Activated CD4-positive, alpha-beta T cell treated with anti-CD3 and anti-CD28 coated beads, Interleukin-2, amount 50 U/mL, for 1 hour (primary cell): ENCODE data around the gene TRUB2.

ENCODE experiments used
- DNase-seq: peaks from one replicate; pipeline ENCODE4 v3.0.0-alpha.2; 2020

The TRUB2 gene

DNA sequence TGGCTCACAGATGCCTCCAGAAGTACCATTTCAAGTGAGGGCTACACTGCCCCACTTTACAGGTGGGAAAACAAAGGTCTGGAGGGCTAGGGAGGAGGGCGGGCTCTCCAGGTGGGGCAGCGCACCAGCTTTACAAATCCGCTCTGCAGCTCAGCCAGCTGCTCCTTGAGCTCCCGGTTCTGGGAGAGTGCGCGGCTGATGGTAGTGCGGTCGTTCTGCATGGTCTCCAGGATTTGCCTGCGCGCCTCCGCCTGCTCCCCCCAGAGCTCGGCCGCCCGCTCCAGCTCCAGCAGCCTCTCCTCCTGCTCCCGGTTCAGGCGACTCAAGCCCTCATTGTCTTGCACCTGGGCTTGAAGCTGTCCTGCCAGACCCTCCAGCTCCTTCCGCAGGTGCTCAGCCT is 61.9 kb downstream of the TRUB2 start:
- no peak for DNase-seq

DNA sequence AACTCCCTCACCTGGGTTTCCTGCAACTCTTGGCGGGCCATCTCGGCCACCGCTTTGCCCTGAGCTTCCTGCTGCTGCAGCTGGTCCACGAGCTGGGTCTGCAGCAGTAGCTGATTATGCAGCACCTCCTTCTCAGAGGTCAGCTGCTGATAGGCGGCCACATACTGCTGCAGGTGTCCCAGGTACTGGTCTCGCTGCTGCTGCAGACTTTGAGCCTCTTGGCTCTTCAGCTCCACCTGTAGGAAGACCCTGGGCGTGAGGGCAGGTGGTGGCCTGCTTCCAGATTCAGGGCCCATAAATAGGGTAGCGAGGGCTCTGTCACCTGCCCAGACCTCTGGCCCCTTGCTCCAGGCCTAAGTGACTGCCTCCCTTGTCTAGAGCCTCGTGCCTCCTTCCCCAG is 63.1 kb downstream of the TRUB2 start:
- no peak for DNase-seq

DNA sequence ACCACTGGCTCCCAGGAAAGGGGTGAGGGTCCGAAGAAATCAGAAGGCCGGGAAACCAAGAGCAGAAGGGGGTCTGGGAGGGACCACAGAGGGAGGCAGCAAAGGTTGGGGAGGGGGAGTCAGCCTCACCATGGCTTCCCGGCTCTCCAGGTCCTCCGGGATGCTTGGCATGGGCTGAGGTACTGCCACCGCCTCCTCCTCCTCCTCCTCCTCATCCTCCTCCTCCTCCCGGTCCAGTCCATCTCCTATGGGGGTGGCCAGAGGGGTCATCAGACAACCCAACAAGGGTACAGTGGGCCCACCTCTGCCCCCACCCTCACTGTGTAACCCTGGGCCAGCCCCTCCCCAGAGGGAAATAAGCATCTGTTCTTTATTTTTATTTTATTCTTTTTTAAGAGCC is 63.9 kb downstream of the TRUB2 start:
- DNase-seq: no peak

DNA sequence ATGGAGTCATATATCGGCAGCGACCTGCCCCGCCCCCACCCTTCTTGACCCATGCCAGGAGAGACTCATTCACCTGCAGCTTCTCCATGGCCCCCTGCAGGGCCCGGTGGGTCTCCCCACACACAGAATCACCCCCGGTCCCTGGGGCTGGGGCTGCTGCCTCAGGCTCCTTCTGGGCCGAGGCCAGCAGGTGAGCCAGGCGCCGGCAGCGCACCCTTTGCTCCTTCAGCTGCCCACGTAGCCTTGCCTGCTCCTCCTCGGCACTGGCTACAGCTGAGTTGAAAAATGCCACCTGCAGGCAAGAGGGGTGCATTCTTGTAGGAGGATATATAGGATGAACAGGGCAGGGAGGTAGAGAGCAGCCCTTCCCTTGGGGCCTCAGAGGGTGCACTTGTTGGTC is 64.3 kb downstream of the TRUB2 start:
- DNase-seq: no peak

DNA sequence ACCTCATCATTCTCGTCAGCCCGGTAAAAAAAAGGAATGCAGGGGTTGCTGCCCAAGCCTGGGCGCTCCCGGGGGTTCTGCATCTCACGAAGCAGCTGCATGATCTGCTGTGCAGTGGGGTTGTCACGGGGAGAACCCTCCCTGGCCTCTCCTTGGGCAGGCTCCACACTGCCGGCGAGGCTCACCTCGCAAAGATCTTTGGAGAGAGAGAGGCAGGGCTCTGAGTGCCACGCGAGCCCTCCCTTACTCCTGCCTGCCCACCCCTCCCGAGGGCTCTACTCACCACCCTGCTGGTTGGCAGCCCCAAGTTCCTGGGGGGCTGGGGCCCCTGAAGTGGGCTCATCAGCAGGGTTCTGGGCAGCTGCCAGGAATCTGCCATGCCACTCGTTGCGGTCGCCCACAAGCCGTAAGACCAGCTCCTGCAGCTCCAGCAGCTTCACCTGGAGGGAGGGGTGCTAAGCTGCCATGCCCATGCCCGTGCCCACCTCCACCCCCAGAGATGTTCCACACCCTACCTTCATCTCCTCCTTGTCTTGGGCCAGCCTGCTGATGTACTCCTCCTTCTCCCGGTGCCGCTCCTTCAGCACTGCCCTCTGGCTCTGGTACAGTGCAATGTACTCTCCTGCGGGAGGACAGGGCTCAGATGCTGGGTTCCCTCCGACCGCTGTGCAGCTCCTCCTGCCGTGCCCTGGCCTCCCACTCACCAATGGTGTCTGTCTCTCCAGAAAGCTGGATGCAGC is 65.0 kb downstream of the TRUB2 start:
- DNase-seq: no peak
